ENCODE results near the gene CPNE9.

DNA sequence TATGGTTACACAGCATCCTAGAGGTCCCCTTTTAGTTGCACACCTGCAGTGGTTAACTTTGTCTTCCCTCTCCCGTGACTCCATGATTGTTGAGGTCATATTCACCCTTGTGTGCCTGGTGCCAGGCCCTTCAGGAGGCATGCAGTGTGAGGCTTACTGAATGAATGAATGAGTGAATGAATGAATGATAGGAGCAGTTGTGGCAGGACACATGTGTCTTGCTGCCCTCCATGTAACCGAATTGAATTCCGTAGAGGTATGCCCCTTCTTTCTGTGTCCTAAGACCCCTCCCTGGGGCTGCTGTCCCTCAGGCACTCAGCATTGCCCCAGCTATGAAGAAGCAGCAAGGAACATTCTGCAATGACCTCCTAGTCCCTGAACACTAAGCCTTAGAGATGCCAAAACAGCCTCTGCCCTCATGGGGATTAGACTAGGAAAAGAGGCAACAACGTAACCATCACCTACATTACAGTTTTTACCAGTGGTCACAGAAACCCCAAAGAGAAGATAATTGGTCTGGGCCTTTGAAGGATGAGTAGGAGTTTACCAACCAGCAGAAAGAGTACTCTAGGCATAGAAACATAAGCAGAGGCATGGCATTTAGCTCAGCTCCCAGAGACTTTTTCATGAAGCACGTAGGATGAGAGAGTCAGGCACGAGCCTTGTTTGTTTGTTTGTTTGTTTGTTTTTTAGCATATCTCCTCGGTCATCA is 22.5 kb upstream of the CPNE9 start:
- TF ChIP-seq, protein P1, sequence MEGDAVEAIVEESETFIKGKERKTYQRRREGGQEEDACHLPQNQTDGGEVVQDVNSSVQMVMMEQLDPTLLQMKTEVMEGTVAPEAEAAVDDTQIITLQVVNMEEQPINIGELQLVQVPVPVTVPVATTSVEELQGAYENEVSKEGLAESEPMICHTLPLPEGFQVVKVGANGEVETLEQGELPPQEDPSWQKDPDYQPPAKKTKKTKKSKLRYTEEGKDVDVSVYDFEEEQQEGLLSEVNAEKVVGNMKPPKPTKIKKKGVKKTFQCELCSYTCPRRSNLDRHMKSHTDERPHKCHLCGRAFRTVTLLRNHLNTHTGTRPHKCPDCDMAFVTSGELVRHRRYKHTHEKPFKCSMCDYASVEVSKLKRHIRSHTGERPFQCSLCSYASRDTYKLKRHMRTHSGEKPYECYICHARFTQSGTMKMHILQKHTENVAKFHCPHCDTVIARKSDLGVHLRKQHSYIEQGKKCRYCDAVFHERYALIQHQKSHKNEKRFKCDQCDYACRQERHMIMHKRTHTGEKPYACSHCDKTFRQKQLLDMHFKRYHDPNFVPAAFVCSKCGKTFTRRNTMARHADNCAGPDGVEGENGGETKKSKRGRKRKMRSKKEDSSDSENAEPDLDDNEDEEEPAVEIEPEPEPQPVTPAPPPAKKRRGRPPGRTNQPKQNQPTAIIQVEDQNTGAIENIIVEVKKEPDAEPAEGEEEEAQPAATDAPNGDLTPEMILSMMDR (IDR thresholded peaks at IDR 0.05; ENCODE audit: insufficient read depth, low read length, poor library complexity, severe bottlenecking), result no peak
- TF ChIP-seq EZH2phosphoT487 (conservative IDR thresholded peaks at IDR 0.05; ENCODE audit: low read length), result no peak

All from SU-DHL-6 (cell line).